Tibial nerve (tissue), 4 donors: Measurements from ENCODE around the gene FNTB. TPM values are rescaled to one million over a fixed set of nuclear protein-coding genes. Genes with fewer than 3 reads are reported as not detected.

Experiments
- DNase-seq, 2 donors: peaks; one replicate each; pipeline ENCODE4 v3.0.0-alpha.2; 2019; ENCODE audit warnings: low spot score in 2 of 2
- H3K27ac ChIP-seq, 4 donors: fragments of 200-600 bp; sonication (generic) in 3 of 4; one replicate each; pipeline ENCODE4 v1.5.1; 2017 to 2019; ENCODE audit warnings: mild to moderate bottlenecking in 1 of 4
- H3K27me3 ChIP-seq, 2 donors: fragments of 200-600 bp; sonication (generic) in 1 of 2; one replicate each; pipeline versions ENCODE4 v1.5.1 to v1.6.0; 2017 to 2019
- H3K36me3 ChIP-seq, 3 donors: fragments of 200-600 bp; sonication (generic); one replicate each; pipeline ENCODE4 v1.5.1; 2018 to 2019
- H3K4me1 ChIP-seq, 4 donors: fragments of 200-600 bp; sonication (generic) in 3 of 4; one replicate each; pipeline ENCODE4 v1.5.1; 2017 to 2019
- H3K4me3 ChIP-seq, 4 donors: fragments of 200-600 bp; sonication (generic) in 3 of 4; one replicate each; pipeline ENCODE4 v1.5.1; 2017 to 2019; ENCODE audit warnings: mild to moderate bottlenecking in 1 of 4, moderate library complexity in 1 of 4
- H3K9me3 ChIP-seq, 4 donors: fragments of 200-600 bp; sonication (generic) in 3 of 4; one replicate each; pipeline ENCODE4 v1.5.1; 2017 to 2019
- CTCF ChIP-seq, 5 experiments: fragments of 200-600 bp in 3 of 5; fragments of 450-650 bp in 2 of 5; sonication (generic) in 3 of 5; IDR thresholded peaks; one replicate each; pipeline ENCODE4 v1.5.1; 2016 to 2019; ENCODE audit warnings: antibody characterized with exemption in 5 of 5, mild to moderate bottlenecking in 3 of 5, moderate library complexity in 2 of 5
- EP300 ChIP-seq, 2 donors: sonication (generic); formaldehyde crosslinking; IDR thresholded peaks; one replicate each; pipeline ENCODE4 v1.6.1; 2017; ENCODE audit warnings: antibody characterized with exemption in 2 of 2, mild to moderate bottlenecking in 1 of 2
- POLR2A ChIP-seq, 2 donors: fragments of 450-650 bp; IDR thresholded peaks; one replicate each; pipeline ENCODE4 v1.6.1; 2017; ENCODE audit warnings: antibody characterized with exemption in 2 of 2, mild to moderate bottlenecking in 2 of 2, moderate library complexity in 2 of 2
- WGBS, 2 donors: methylation state at CpG; one replicate each; pipeline ENCODE4 v1.1.5; 2018; 5-methylcytosine and 5-hydroxymethylcytosine counted together
- total RNA-seq, 4 donors: library from RNA; depleted of rRNA; stranded (reverse); fragments of >200 nt; gene quantifications; one replicate each; pipeline ENCODE4 v1.1.0, GENCODE V29; 2016

Gene FNTB
- total RNA-seq, 4 donors from 2014 or later = 21.0 to 34.5 (median 31.0) TPM

- H3K36me3 ChIP-seq = peaks cover 0 to 65% (median 5%) of the 10 kb centered on the region in 3 donors
- no peak for TF ChIP-seq CTCF (IDR thresholded peaks at IDR 0.05)
- TF ChIP-seq EP300 (IDR thresholded peaks at IDR 0.05) = no peak
- no peak for TF ChIP-seq POLR2A (IDR thresholded peaks at IDR 0.05)
- no peaks in the 10 kb centered on the region for H3K27me3 ChIP-seq
- H3K4me1 ChIP-seq = no peaks in the 10 kb centered on the region
- H3K4me3 ChIP-seq = no peak overlapping the region
- no peak overlapping the region for H3K27ac ChIP-seq
- DNase-seq = no peak
- no peaks in the 10 kb centered on the region for H3K9me3 ChIP-seq
These were observed 71.0 kb downstream of the FNTB start for GRCh38 chr14:65057695-65058094.

- Histone ChIP-seq H3K27me3 (no peaks in the 10 kb centered on the region), H3K4me3 (no peak overlapping the region), H3K4me1 (no peaks in the 10 kb centered on the region), H3K9me3 (no peaks in the 10 kb centered on the region), H3K36me3 (peaks cover 0 to 65% (median 5%) of the 10 kb centered on the region in 3 donors), H3K27ac (no peak overlapping the region)
- WGBS, 2 donors = 89 to 91% methylated on average over 16 of the region's 16 CpGs
- TF ChIP-seq CTCF (IDR thresholded peaks at IDR 0.05) = no peak
- no peak for TF ChIP-seq POLR2A (IDR thresholded peaks at IDR 0.05)
- no peak for TF ChIP-seq EP300 (IDR thresholded peaks at IDR 0.05)
- no peak for DNase-seq
These were observed 75.7 kb downstream of the FNTB start for GRCh38 chr14:65062096-65063075.

GRCh38 chr14:65065719-65066118 is 79.0 kb downstream of the FNTB start:
- WGBS, 2 donors = 95 to 97% methylated on average over 6 to 7 of the region's 7 CpGs

GRCh38 chr14:65069874-65070413 is 83.2 kb downstream of the FNTB start:
- Histone ChIP-seq H3K27me3 (no peaks in the 10 kb centered on the region), H3K4me1 (peaks cover 0 to 44% (median 8%) of the 10 kb centered on the region in 4 donors), H3K36me3 (peaks cover 0 to 70% (median 2%) of the 10 kb centered on the region in 3 donors), H3K9me3 (no peaks in the 10 kb centered on the region), H3K4me3 (no peak overlapping the region), H3K27ac (no peak overlapping the region)
- no peak for DNase-seq
- TF ChIP-seq EP300 (IDR thresholded peaks at IDR 0.05) (no peak), CTCF (IDR thresholded peaks at IDR 0.05) (no peak), POLR2A (IDR thresholded peaks at IDR 0.05) (no peak)
- 91% methylated on average over 4 to 5 of the region's 5 CpGs for WGBS, 2 donors

More at GRCh38 chr14:65065719-65066118, 79.0 kb downstream of the FNTB start:
- no peak overlapping the region for H3K4me3 ChIP-seq
- no peak overlapping the region for H3K27ac ChIP-seq
- DNase-seq = no peak
- H3K4me1 ChIP-seq = peaks cover 0 to 5% (median 0%) of the 10 kb centered on the region in 4 donors
- TF ChIP-seq POLR2A (IDR thresholded peaks at IDR 0.05) = no peak
- TF ChIP-seq CTCF (IDR thresholded peaks at IDR 0.05) = no peak
- TF ChIP-seq EP300 (IDR thresholded peaks at IDR 0.05) = no peak
- H3K36me3 ChIP-seq = peaks cover 0 to 93% (median 8%) of the 10 kb centered on the region in 3 donors
- no peaks in the 10 kb centered on the region for H3K27me3 ChIP-seq
- H3K9me3 ChIP-seq = no peaks in the 10 kb centered on the region

- Histone ChIP-seq H3K4me3 (no peak overlapping the region), H3K27me3 (no peaks in the 10 kb centered on the region), H3K27ac (no peak overlapping the region), H3K4me1 (peaks cover 0 to 50% (median 8%) of the 10 kb centered on the region in 4 donors), H3K36me3 (peaks cover 0 to 69% (median 2%) of the 10 kb centered on the region in 3 donors), H3K9me3 (no peaks in the 10 kb centered on the region)
- TF ChIP-seq EP300 (IDR thresholded peaks at IDR 0.05) (no peak), POLR2A (IDR thresholded peaks at IDR 0.05) (no peak), CTCF (IDR thresholded peaks at IDR 0.05) (no peak)
- whole genome bisulfite sequencing, 2 donors = 65 to 74% methylated on average over 12 of the region's 12 CpGs
- no peak for DNase-seq
These were observed 83.8 kb downstream of the FNTB start for GRCh38 chr14:65070471-65070976.
